ENCODE data around the gene TGM6. TPM values are rescaled to one million over a fixed set of nuclear protein-coding genes. Genes with fewer than 3 reads are reported as not detected.

The TGM6 gene
- polyA plus RNA-seq, 1 donor (not counting 4 experiments of a cell fraction or from before 2014, with no cell fraction given), result not detected

GRCh38 chr20:2397091-2397490, 16.4 kb downstream of the TGM6 start:
- Histone ChIP-seq H3K79me2 (ENCODE audit: control insufficient read depth, insufficient read depth, low read length) (no peaks in the 10 kb centered on the region), H3K4me2 (ENCODE audit: control insufficient read depth, extremely low read depth, insufficient read depth, low read depth, low read length) (no peak overlapping the region), H4K20me1 (ENCODE audit: control insufficient read depth, extremely low read depth, insufficient read depth, low read length) (no peaks in the 10 kb centered on the region), H3K9me3 (ENCODE audit: control insufficient read depth, low read depth, low read length) (peaks cover 3% of the 10 kb centered on the region), H3K27me3 (ENCODE audit: control insufficient read depth, extremely low read depth, insufficient read depth, low read length) (no peaks in the 10 kb centered on the region), H3K9me1 (ENCODE audit: control insufficient read depth, extremely low read depth, insufficient read depth, low read length) (no peaks in the 10 kb centered on the region), H3K4me3 (ENCODE audit: control insufficient read depth in 2 of 3, extremely low read depth in 1 of 3, insufficient read depth in 2 of 3, low read depth in 1 of 3, low read length in 3 of 3) (no peak overlapping the region), H2AFZ (ENCODE audit: control insufficient read depth, low read length) (no peak overlapping the region), H3K9ac (ENCODE audit: control insufficient read depth, extremely low read depth, insufficient read depth, low read length) (no peak overlapping the region), H3K4me1 (ENCODE audit: control insufficient read depth, extremely low read depth, insufficient read depth, low read length) (no peaks in the 10 kb centered on the region), H3K36me3 (ENCODE audit: control insufficient read depth in 2 of 2, extremely low read depth in 1 of 2, insufficient read depth in 2 of 2, low read length in 2 of 2) (no peaks in the 10 kb centered on the region), H3K27ac (ENCODE audit: control insufficient read depth, insufficient read depth, low read length) (no peak overlapping the region)
- dilution Hi-C loops (cut with MboI; ENCODE audit: extremely low pct_ligation_motif_present, low sequenced_read_pairs), result no loop called here
- FAIRE-seq, result no peak
- DNase-seq (ENCODE audit: low read depth, low spot score), result no peak
- TF ChIP-seq CTCF (optimal IDR thresholded peaks at IDR 0.05 in 1 of 3, IDR thresholded peaks at IDR 0.05 in 1 of 3, conservative IDR thresholded peaks at IDR 0.05 in 1 of 3; ENCODE audit: extremely low read depth in 1 of 3, insufficient read depth in 2 of 3, low read length in 3 of 3), result no peak
- TF ChIP-seq EZH2 (IDR thresholded peaks at IDR 0.05; ENCODE audit: low read length), result no peak

DNA sequence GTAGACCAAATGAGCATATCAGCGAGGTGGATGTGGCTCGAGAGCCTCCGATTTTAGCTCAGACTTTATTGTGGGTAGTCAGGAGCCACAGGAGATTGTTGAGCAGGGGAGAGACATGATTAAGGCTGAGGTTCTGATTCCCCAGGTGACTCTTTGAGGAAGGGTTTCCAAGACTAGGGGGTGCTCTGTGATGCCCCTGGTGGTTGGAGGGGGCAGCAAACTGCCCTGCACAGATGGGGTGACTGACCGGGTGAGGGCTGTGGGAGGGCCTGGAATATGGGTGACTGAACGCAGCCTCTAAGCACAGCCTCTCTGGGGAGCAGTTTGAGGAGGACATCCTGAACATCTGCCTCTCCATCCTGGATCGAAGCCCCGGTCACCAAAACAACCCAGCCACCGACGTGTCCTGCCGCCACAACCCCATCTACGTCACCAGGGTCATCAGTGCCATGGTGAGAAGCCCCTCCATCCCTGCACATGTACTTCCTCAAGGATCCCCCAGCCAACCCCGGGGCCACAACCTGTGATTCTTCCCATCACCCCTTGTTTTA, 17.0 kb downstream of the TGM6 start:
- no peaks in the 10 kb centered on the region for H3K79me2 ChIP-seq (ENCODE audit: control insufficient read depth, insufficient read depth, low read length)
- dilution Hi-C loops (cut with MboI; ENCODE audit: extremely low pct_ligation_motif_present, low sequenced_read_pairs), result no loop called here
- H3K9me3 ChIP-seq (ENCODE audit: control insufficient read depth, low read depth, low read length), result peaks cover 3% of the 10 kb centered on the region
- H3K9me1 ChIP-seq (ENCODE audit: control insufficient read depth, extremely low read depth, insufficient read depth, low read length), result no peaks in the 10 kb centered on the region
- DNase-seq (ENCODE audit: low read depth, low spot score), result no peak
- no peak for FAIRE-seq
- H3K27me3 ChIP-seq (ENCODE audit: control insufficient read depth, extremely low read depth, insufficient read depth, low read length), result no peaks in the 10 kb centered on the region
- no peaks in the 10 kb centered on the region for H4K20me1 ChIP-seq (ENCODE audit: control insufficient read depth, extremely low read depth, insufficient read depth, low read length)
- no peak overlapping the region for H2AFZ ChIP-seq (ENCODE audit: control insufficient read depth, low read length)
- H3K4me2 ChIP-seq (ENCODE audit: control insufficient read depth, extremely low read depth, insufficient read depth, low read depth, low read length), result no peak overlapping the region
- no peak overlapping the region for H3K27ac ChIP-seq (ENCODE audit: control insufficient read depth, insufficient read depth, low read length)
- no peaks in the 10 kb centered on the region for H3K36me3 ChIP-seq (ENCODE audit: control insufficient read depth in 2 of 2, extremely low read depth in 1 of 2, insufficient read depth in 2 of 2, low read length in 2 of 2)
- no peak overlapping the region for H3K9ac ChIP-seq (ENCODE audit: control insufficient read depth, extremely low read depth, insufficient read depth, low read length)
- H3K4me3 ChIP-seq (ENCODE audit: control insufficient read depth in 2 of 3, extremely low read depth in 1 of 3, insufficient read depth in 2 of 3, low read depth in 1 of 3, low read length in 3 of 3), result no peak overlapping the region
- no peak for TF ChIP-seq EZH2 (IDR thresholded peaks at IDR 0.05; ENCODE audit: low read length)
- TF ChIP-seq CTCF (optimal IDR thresholded peaks at IDR 0.05 in 1 of 3, IDR thresholded peaks at IDR 0.05 in 1 of 3, conservative IDR thresholded peaks at IDR 0.05 in 1 of 3; ENCODE audit: extremely low read depth in 1 of 3, insufficient read depth in 2 of 3, low read length in 3 of 3), result no peak
- H3K4me1 ChIP-seq (ENCODE audit: control insufficient read depth, extremely low read depth, insufficient read depth, low read length), result no peaks in the 10 kb centered on the region

All from keratinocyte (primary cell).